GM19240 (cell line): ENCODE measurements around the gene LMNTD1.
"Not testable (repeated sequence)": the region's sequence is repeated elsewhere in the genome, so short reads cannot be mapped to it uniquely, and the experiment has no call there.

Experiments used
- DNase-seq: peaks from one replicate; pipeline ENCODE4 v3.0.0; 2011; ENCODE audit warnings: low spot score; ENCODE audit not compliant: insufficient read length

LMNTD1 gene

DNA sequence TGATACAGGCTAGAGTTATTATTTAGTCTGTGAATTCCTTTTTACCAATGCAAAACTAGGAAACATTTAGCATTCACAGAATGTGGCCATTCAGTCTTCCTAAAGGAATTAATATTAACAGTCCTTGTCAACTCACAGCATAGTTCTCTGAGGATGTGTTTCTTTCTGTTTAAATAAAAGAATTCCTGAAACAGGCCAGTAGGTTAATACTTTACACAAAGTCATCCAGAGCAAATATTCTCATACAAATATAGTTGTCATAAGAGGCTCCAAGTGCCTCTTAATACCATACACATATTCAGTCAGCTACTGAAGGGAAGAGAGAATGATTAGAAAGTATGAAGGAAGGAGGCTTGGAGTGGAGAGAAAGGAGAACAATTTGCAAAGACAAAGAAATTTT is 120.1 kb downstream of the LMNTD1 start:
- DNase-seq = no peak

DNA sequence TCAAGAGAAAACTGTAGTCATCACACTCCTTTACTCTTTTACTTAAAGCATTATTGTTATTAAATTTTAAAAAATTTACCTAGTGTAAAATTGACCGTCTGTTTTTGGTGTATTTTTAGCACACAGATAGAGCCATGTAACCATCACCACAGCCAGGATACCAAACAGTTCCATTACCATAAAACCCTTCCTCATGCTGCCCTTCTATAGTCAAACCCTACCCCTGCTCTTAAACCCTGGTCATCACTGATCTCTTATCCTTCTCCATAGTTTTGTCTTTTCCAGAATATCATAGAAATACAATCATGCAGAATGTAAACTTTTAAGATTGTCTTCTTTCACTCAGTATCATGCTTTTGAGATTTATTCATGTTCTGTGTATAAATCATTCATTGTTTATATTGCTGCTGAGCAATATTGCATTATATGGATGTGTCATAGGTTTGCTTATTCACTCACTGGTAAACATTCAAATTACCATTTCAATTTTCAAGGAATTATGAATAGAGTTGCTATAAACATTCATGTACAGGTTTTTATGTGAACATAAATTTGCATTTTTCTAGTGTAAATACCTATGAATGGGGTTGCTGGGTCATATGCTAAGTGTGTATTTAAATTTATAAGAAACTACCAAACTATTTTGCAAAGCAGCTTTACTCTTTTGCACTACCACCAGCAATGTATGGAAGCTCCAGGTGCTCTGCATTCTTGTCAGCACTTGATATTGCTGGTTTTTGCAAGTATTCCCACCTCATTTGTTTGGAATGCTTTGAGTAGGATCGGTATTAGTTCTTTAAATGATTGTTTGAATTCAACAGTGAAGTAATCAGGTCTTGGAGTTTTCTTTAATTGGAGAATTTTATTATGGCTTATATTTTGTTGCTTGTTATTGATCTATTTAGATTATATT is 125.5 kb downstream of the LMNTD1 start:
- no peak for DNase-seq

DNA sequence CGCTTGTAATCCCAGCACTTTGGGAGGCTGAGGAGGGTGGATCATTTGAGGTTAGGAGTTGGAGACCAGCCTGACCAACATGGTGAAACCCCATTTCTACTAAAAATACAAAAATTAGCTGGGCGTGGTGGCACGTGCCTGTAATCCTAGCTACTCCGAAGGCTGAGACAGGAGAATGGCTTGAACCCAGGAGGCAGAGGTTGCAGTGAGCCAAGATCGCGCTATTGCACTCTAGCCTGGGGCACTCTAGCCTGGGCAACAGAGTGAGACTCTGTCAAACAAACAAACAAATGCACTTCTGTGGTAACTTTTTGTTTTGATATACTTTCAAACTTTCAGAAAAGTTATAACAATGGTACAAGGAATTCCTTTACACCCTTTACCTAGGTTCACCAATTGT is 126.3 kb downstream of the LMNTD1 start:
- not testable (repeated sequence) for DNase-seq
